ENCODE results near the gene NRROS.
"Not testable (repeated sequence)": the region's sequence is repeated elsewhere in the genome, so short reads cannot be mapped to it uniquely, and the experiment has no call there.

NRROS gene

GRCh38 chr3:196609343-196609775 is 30.1 kb upstream of the NRROS start:
- Histone ChIP-seq H3K4me1 (ENCODE audit: insufficient read depth, low read length, poor library complexity, severe bottlenecking) (peaks cover 46% of the 10 kb centered on the region), H3K36me3 (ENCODE audit: insufficient read depth, low read length) (no peaks in the 10 kb centered on the region), H4K20me1 (ENCODE audit: insufficient read depth, low read length, poor library complexity, severe bottlenecking) (no peaks in the 10 kb centered on the region), H2AFZ (ENCODE audit: low read length) (no peak overlapping the region), H3F3A (ENCODE audit: low read depth) (peaks cover 12% of the 10 kb centered on the region; the same call in 1 of the 2 replicates), H3K9me2 (replicated peaks; ENCODE audit: low read depth, low read length) (no peaks in the 10 kb centered on the region), H3K79me2 (ENCODE audit: insufficient read depth, low read length) (peaks cover 33% of the 10 kb centered on the region), H3K4me2 (ENCODE audit: low read depth, low read length, poor library complexity, severe bottlenecking) (peak overlapping the region; percentile 86), H3K9me3 (ENCODE audit: insufficient read depth, low read depth, low read length) (no peaks in the 10 kb centered on the region), H3K27me3 (ENCODE audit: insufficient read depth, low read length, poor library complexity, severe bottlenecking) (no peaks in the 10 kb centered on the region), H3K4me3 (ENCODE audit: low read length, poor library complexity, severe bottlenecking) (peak overlapping the region; percentile 66), H3K9ac (ENCODE audit: low read depth, low read length, poor library complexity, severe bottlenecking) (peak overlapping the region; percentile 82)
- peak; percentile 99 for TF ChIP-seq CTCF (conservative IDR thresholded peaks at IDR 0.05; ENCODE audit: low read length)
- TF ChIP-seq EZH2phosphoT487 (IDR thresholded peaks at IDR 0.05; ENCODE audit: borderline replicate concordance), result no peak

GRCh38 chr3:196609805-196610515 is 29.5 kb upstream of the NRROS start:
- peaks cover 46% of the 10 kb centered on the region for H3K4me1 ChIP-seq (ENCODE audit: insufficient read depth, low read length, poor library complexity, severe bottlenecking)
- no peaks in the 10 kb centered on the region for H3K9me3 ChIP-seq (ENCODE audit: insufficient read depth, low read depth, low read length)
- TF ChIP-seq EZH2phosphoT487 (IDR thresholded peaks at IDR 0.05; ENCODE audit: borderline replicate concordance), result no peak
- H3K36me3 ChIP-seq (ENCODE audit: insufficient read depth, low read length), result no peaks in the 10 kb centered on the region
- peak overlapping the region; percentile 82 for H3K9ac ChIP-seq (ENCODE audit: low read depth, low read length, poor library complexity, severe bottlenecking)
- no peaks in the 10 kb centered on the region for H3K9me2 ChIP-seq (replicated peaks; ENCODE audit: low read depth, low read length)
- H3K4me2 ChIP-seq (ENCODE audit: low read depth, low read length, poor library complexity, severe bottlenecking), result peak overlapping the region; percentile 86
- H3K79me2 ChIP-seq (ENCODE audit: insufficient read depth, low read length), result peaks cover 33% of the 10 kb centered on the region
- no peak overlapping the region for H2AFZ ChIP-seq (ENCODE audit: low read length)
- H3F3A ChIP-seq (ENCODE audit: low read depth), result peaks cover 12% of the 10 kb centered on the region; the same call in 1 of the 2 replicates
- peak overlapping the region; percentile 66 for H3K4me3 ChIP-seq (ENCODE audit: low read length, poor library complexity, severe bottlenecking)
- H3K27me3 ChIP-seq (ENCODE audit: insufficient read depth, low read length, poor library complexity, severe bottlenecking), result no peaks in the 10 kb centered on the region
- H4K20me1 ChIP-seq (ENCODE audit: insufficient read depth, low read length, poor library complexity, severe bottlenecking), result no peaks in the 10 kb centered on the region

- Histone ChIP-seq H3K9me2 (replicated peaks; ENCODE audit: low read depth, low read length) (no peaks in the 10 kb centered on the region), H3K9me3 (ENCODE audit: insufficient read depth, low read depth, low read length) (no peaks in the 10 kb centered on the region), H2AFZ (ENCODE audit: low read length) (no peak overlapping the region; the same call in 1 of the 2 replicates), H3K79me2 (ENCODE audit: insufficient read depth, low read length) (peaks cover 33% of the 10 kb centered on the region), H3K4me1 (ENCODE audit: insufficient read depth, low read length, poor library complexity, severe bottlenecking) (peaks cover 46% of the 10 kb centered on the region), H3K27me3 (ENCODE audit: insufficient read depth, low read length, poor library complexity, severe bottlenecking) (no peaks in the 10 kb centered on the region), H4K20me1 (ENCODE audit: insufficient read depth, low read length, poor library complexity, severe bottlenecking) (no peaks in the 10 kb centered on the region), H3K4me2 (ENCODE audit: low read depth, low read length, poor library complexity, severe bottlenecking) (peak overlapping the region; percentile 88), H3F3A (ENCODE audit: low read depth) (peaks cover 12% of the 10 kb centered on the region; the same call in 1 of the 2 replicates), H3K9ac (ENCODE audit: low read depth, low read length, poor library complexity, severe bottlenecking) (peak overlapping the region; percentile 86), H3K36me3 (ENCODE audit: insufficient read depth, low read length) (no peaks in the 10 kb centered on the region), H3K4me3 (ENCODE audit: low read length, poor library complexity, severe bottlenecking) (peak overlapping the region; percentile 67)
- no peak for TF ChIP-seq EZH2phosphoT487 (IDR thresholded peaks at IDR 0.05; ENCODE audit: borderline replicate concordance)
- no peak for TF ChIP-seq CTCF (conservative IDR thresholded peaks at IDR 0.05; ENCODE audit: low read length)
Measured at GRCh38 chr3:196611761-196612483, 27.6 kb upstream of the NRROS start.

GRCh38 chr3:196615234-196615633 is 24.3 kb upstream of the NRROS start:
- not testable (repeated sequence) for H3K9me3 ChIP-seq (ENCODE audit: insufficient read depth, low read depth, low read length); H2AFZ ChIP-seq (ENCODE audit: low read length); H3K9ac ChIP-seq (ENCODE audit: low read depth, low read length, poor library complexity, severe bottlenecking); H3K4me2 ChIP-seq (ENCODE audit: low read depth, low read length, poor library complexity, severe bottlenecking); H3K36me3 ChIP-seq (ENCODE audit: insufficient read depth, low read length); H3K4me3 ChIP-seq (ENCODE audit: low read length, poor library complexity, severe bottlenecking); H4K20me1 ChIP-seq (ENCODE audit: insufficient read depth, low read length, poor library complexity, severe bottlenecking); H3K27me3 ChIP-seq (ENCODE audit: insufficient read depth, low read length, poor library complexity, severe bottlenecking); H3K9me2 ChIP-seq (replicated peaks; ENCODE audit: low read depth, low read length)
- peaks cover 25% of the 10 kb centered on the region for H3K79me2 ChIP-seq (ENCODE audit: insufficient read depth, low read length)
- peaks cover 12% of the 10 kb centered on the region; the same call in 1 of the 2 replicates for H3F3A ChIP-seq (ENCODE audit: low read depth)
- peaks cover 51% of the 10 kb centered on the region for H3K4me1 ChIP-seq (ENCODE audit: insufficient read depth, low read length, poor library complexity, severe bottlenecking)

Measured in Loucy (cell line).